NCI-H526 (cell line): ENCODE results near the gene SPO11.

Experiments
- DNase-seq, 2 experiments: peaks; one replicate each; lab custom pipeline; 2025; lab: John Stamatoyannopoulos, UW

Gene SPO11

GRCh38 chr20:57375652-57376230 is 46.1 kb downstream of the SPO11 start:
- DNase-seq = no peak

GRCh38 chr20:57377350-57377749 is 47.7 kb downstream of the SPO11 start:
- no peak for DNase-seq

- DNase-seq = no peak
Observed at GRCh38 chr20:57378107-57378506, 48.5 kb downstream of the SPO11 start.

- DNase-seq = no peak
Observed at GRCh38 chr20:57378646-57379262, 49.2 kb downstream of the SPO11 start.

- DNase-seq = no peak
Observed at GRCh38 chr20:57379263-57379647, 49.7 kb downstream of the SPO11 start.

- no peak for DNase-seq
Observed at GRCh38 chr20:57380081-57380750, 50.6 kb downstream of the SPO11 start.

- peak; percentile 80 to 93 for DNase-seq
Observed at GRCh38 chr20:57381596-57382503, 52.2 kb downstream of the SPO11 start.

GRCh38 chr20:57382516-57382915 is 52.9 kb downstream of the SPO11 start:
- DNase-seq = no peak

- peak in 1 of 2 experiments; percentile 81 for DNase-seq
Observed at GRCh38 chr20:57383447-57384347, 54.1 kb downstream of the SPO11 start.

GRCh38 chr20:57384486-57384885 is 54.9 kb downstream of the SPO11 start:
- no peak for DNase-seq

GRCh38 chr20:57384953-57385761 is 55.6 kb downstream of the SPO11 start:
- DNase-seq = no peak

- no peak for DNase-seq
Observed at GRCh38 chr20:57385940-57386339, 56.3 kb downstream of the SPO11 start.

GRCh38 chr20:57386762-57387161 is 57.2 kb downstream of the SPO11 start:
- DNase-seq = no peak

- no peak for DNase-seq
Observed at GRCh38 chr20:57387463-57387862, 57.9 kb downstream of the SPO11 start.

- no peak for DNase-seq
Observed at GRCh38 chr20:57387945-57388371, 58.4 kb downstream of the SPO11 start.

- peak in 1 of 2 experiments; percentile 96 for DNase-seq
Observed at GRCh38 chr20:57388953-57389694, 59.5 kb downstream of the SPO11 start.

GRCh38 chr20:57389695-57390603 is 60.3 kb downstream of the SPO11 start:
- DNase-seq = no peak

GRCh38 chr20:57390604-57391438 is 61.2 kb downstream of the SPO11 start, which contains the start of gene RBM38:
Gene RBM38, plus strand, starts transcription at chr20:57391396. Its CDS starts 186 bp downstream, at chr20:57391582.
- peak in 1 of 2 experiments; percentile 95 for DNase-seq
